ENCODE measurements around the gene CHMP6. TPM values are rescaled to one million over a fixed set of nuclear protein-coding genes. Genes with fewer than 3 reads are reported as not detected.

Gene CHMP6
- total and polyA plus RNA-seq, 9 of the 15 experiments (the other 6 are each of a cell fraction or from before 2014, with no cell fraction given), result 0.25 to 30.4 (median 13.4) TPM

GRCh38 chr17:80955078-80955477 is 36.6 kb upstream of the CHMP6 start:
- no peak overlapping the region for H3K4me3 ChIP-seq
- BruUV-seq (replicated peaks), result TSS peak; percentile 27
- no peaks in the 10 kb centered on the region for H3K9me3 ChIP-seq (replicated peaks; ENCODE audit: control insufficient read depth, insufficient read depth, low read depth, low read length)
- in situ Hi-C loops (cut with MboI) (no loop called here), intact Hi-C loops (cut with micrococcal nuclease) (no loop called here)
- ChIA-PET POLR2A (no interaction called here), CTCF (ENCODE audit: low intra/inter-chr PET ratio) (no interaction called here)
- no peak overlapping the region for H2AFZ ChIP-seq (ENCODE audit: low read depth, low read length)
- H3K9me1 ChIP-seq (ENCODE audit: control insufficient read depth, insufficient read depth, low read length), result no peaks in the 10 kb centered on the region
- DNase-seq (ENCODE audit: extremely low read depth in 1 of 4, low spot score in 3 of 4), result no peak
- no peak overlapping the region for H3K4me2 ChIP-seq (ENCODE audit: insufficient read depth, low read length)
- H4K20me1 ChIP-seq (replicated peaks; ENCODE audit: control insufficient read depth, insufficient read depth, low read length), result no peaks in the 10 kb centered on the region
- H3K4me1 ChIP-seq (replicated peaks in 1 of 2; ENCODE audit: control insufficient read depth in 2 of 2, insufficient read depth in 2 of 2, low read length in 2 of 2), result peaks cover 0 to 21% of the 10 kb centered on the region in 2 experiments; a peak in 2 of 5 replicates
- H3K9ac ChIP-seq (ENCODE audit: insufficient read depth in 1 of 2, low read depth in 2 of 2, low read length in 2 of 2), result no peak overlapping the region
- no peak overlapping the region for H3K27ac ChIP-seq (ENCODE audit: extremely low read depth, low read depth, low read length)
- WGBS (ENCODE audit: insufficient coverage, low coverage, missing lambda C conversion rate), result 77% methylated on average over 5 of the region's 5 CpGs
- H3K27me3 ChIP-seq (ENCODE audit: control insufficient read depth in 2 of 2, insufficient read depth in 2 of 2, low read length in 2 of 2), result no peaks in the 10 kb centered on the region
- H3K36me3 ChIP-seq (ENCODE audit: control insufficient read depth, insufficient read depth, low read length), result peaks cover 15% of the 10 kb centered on the region; the same call in 1 of the 3 replicates
- FAIRE-seq, result no peak
- H3K79me2 ChIP-seq (ENCODE audit: control insufficient read depth, insufficient read depth, low read length), result no peaks in the 10 kb centered on the region
- ATAC-seq, result no peak
- TF ChIP-seq ERF (CRISPR knock-in tag; IDR thresholded peaks at IDR 0.05) (no peak), SRSF3 (IDR thresholded peaks at IDR 0.05; ENCODE audit: insufficient read depth, low read length) (no peak)

GRCh38 chr17:80955671-80956280 is 35.9 kb upstream of the CHMP6 start:
- BruUV-seq (replicated peaks), result no TSS peak
- Histone ChIP-seq H3K9ac (ENCODE audit: insufficient read depth in 1 of 2, low read depth in 2 of 2, low read length in 2 of 2) (no peak overlapping the region), H2AFZ (ENCODE audit: low read depth, low read length) (no peak overlapping the region), H3K9me3 (replicated peaks; ENCODE audit: control insufficient read depth, insufficient read depth, low read depth, low read length) (no peaks in the 10 kb centered on the region), H3K4me1 (replicated peaks in 1 of 2; ENCODE audit: control insufficient read depth in 2 of 2, insufficient read depth in 2 of 2, low read length in 2 of 2) (peaks cover 0 to 24% of the 10 kb centered on the region in 2 experiments; a peak in 2 of 5 replicates), H3K4me3 (no peak overlapping the region), H3K27ac (ENCODE audit: extremely low read depth, low read depth, low read length) (no peak overlapping the region), H3K9me1 (ENCODE audit: control insufficient read depth, insufficient read depth, low read length) (no peaks in the 10 kb centered on the region), H4K20me1 (replicated peaks; ENCODE audit: control insufficient read depth, insufficient read depth, low read length) (no peaks in the 10 kb centered on the region), H3K4me2 (ENCODE audit: insufficient read depth, low read length) (no peak overlapping the region), H3K79me2 (ENCODE audit: control insufficient read depth, insufficient read depth, low read length) (no peaks in the 10 kb centered on the region), H3K27me3 (ENCODE audit: control insufficient read depth in 2 of 2, insufficient read depth in 2 of 2, low read length in 2 of 2) (no peaks in the 10 kb centered on the region), H3K36me3 (ENCODE audit: control insufficient read depth, insufficient read depth, low read length) (peaks cover 12% of the 10 kb centered on the region; the same call in 1 of the 3 replicates)
- no peak for DNase-seq (ENCODE audit: extremely low read depth in 1 of 4, low spot score in 3 of 4)
- ATAC-seq, result peak; percentile 44; the same call in 1 of the 3 replicates
- FAIRE-seq, result no peak
- intact Hi-C loops (cut with micrococcal nuclease) (no loop called here), in situ Hi-C loops (cut with MboI) (no loop called here)
- WGBS (ENCODE audit: insufficient coverage, low coverage, missing lambda C conversion rate), result 87% methylated on average over 15 of the region's 16 CpGs
- ChIA-PET POLR2A (no interaction called here), CTCF (ENCODE audit: low intra/inter-chr PET ratio) (interaction anchor here (0.6 kb wide), 1 partner anchor 146 kb away, joined by 3 read pairs; no protein-coding TSS in a partner anchor)
- TF ChIP-seq ARID1B (IDR thresholded peaks at IDR 0.05) (no peak), FOXJ3 (CRISPR knock-in tag; IDR thresholded peaks at IDR 0.05) (no peak), ZNF212 (CRISPR knock-in tag; IDR thresholded peaks at IDR 0.05) (no peak), NUFIP1 (IDR thresholded peaks at IDR 0.05; ENCODE audit: partially characterized antibody) (no peak), CREM (IDR thresholded peaks at IDR 0.05; ENCODE audit: low read depth) (no peak), ZBTB33 (CRISPR knock-in tag; IDR thresholded peaks at IDR 0.05) (0 out of 2 replicates have a peak, but pooled peaks have one; percentile 19), CAMTA2 (CRISPR knock-in tag; conservative IDR thresholded peaks at IDR 0.05) (no peak), ID3 (CRISPR knock-in tag; IDR thresholded peaks at IDR 0.05) (no peak), ID3 (tag; IDR thresholded peaks at IDR 0.05) (no peak), CTCF (IDR thresholded peaks at IDR 0.05 in 2 of 3, conservative IDR thresholded peaks at IDR 0.05 in 1 of 3; ENCODE audit: insufficient read depth in 2 of 3, low read depth in 1 of 3, low read length in 3 of 3) (peak; percentile 8 to 18 (median 13); a peak in 1 of 6 replicates)
